ENCODE measurements around the gene OCA2.

Gene OCA2

DNA sequence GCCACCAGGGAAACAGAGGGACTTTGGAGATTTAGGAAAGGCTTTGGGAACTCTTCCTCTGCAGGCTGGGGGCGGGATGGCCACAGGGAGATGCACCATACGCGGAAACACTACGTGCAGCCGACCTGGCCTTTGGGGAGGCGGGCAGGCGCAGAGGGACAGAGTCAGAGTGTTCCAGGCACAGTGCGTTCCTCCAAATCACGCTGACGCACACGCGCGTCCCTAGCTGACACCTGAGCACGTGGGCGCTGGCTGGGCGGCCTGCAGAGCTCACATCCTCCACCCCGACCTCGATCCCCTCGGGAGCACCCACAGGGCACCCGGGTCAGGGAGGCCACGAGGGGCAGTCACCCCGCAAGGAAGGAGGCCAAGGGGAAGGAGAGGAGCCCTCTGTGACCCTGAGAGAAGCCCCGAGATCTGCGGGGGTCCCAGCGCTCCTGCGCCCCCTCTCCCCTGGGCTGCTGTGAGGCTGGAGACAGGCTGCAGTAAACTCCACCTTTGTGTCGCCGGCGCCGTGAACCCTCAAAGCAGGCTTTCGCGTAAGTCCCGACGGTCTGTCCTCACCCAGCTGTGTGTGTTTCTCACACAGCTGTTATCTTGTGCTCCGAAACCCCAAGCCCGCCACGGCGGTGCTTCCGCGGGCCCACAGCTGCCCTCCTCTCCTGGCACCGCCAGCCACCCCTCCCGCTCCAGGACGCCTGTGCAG, 196.3 kb downstream of the OCA2 start:
- H3K27me3 ChIP-seq (ENCODE audit: insufficient read depth, poor library complexity, severe bottlenecking) = no peaks in the 10 kb centered on the region
- TF ChIP-seq POLR2AphosphoS5 (IDR thresholded peaks at IDR 0.05; ENCODE audit: low read depth) = no peak
- TF ChIP-seq, protein P1, sequence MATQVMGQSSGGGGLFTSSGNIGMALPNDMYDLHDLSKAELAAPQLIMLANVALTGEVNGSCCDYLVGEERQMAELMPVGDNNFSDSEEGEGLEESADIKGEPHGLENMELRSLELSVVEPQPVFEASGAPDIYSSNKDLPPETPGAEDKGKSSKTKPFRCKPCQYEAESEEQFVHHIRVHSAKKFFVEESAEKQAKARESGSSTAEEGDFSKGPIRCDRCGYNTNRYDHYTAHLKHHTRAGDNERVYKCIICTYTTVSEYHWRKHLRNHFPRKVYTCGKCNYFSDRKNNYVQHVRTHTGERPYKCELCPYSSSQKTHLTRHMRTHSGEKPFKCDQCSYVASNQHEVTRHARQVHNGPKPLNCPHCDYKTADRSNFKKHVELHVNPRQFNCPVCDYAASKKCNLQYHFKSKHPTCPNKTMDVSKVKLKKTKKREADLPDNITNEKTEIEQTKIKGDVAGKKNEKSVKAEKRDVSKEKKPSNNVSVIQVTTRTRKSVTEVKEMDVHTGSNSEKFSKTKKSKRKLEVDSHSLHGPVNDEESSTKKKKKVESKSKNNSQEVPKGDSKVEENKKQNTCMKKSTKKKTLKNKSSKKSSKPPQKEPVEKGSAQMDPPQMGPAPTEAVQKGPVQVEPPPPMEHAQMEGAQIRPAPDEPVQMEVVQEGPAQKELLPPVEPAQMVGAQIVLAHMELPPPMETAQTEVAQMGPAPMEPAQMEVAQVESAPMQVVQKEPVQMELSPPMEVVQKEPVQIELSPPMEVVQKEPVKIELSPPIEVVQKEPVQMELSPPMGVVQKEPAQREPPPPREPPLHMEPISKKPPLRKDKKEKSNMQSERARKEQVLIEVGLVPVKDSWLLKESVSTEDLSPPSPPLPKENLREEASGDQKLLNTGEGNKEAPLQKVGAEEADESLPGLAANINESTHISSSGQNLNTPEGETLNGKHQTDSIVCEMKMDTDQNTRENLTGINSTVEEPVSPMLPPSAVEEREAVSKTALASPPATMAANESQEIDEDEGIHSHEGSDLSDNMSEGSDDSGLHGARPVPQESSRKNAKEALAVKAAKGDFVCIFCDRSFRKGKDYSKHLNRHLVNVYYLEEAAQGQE (IDR thresholded peaks at IDR 0.05; ENCODE audit: insufficient replicate concordance, low read depth) = no peak
- no peak for TF ChIP-seq GABPA (IDR thresholded peaks at IDR 0.05; ENCODE audit: low read depth)
- no peak for TF ChIP-seq SPI1 (IDR thresholded peaks at IDR 0.05; ENCODE audit: borderline replicate concordance, low read depth)
- TF ChIP-seq, protein P2, sequence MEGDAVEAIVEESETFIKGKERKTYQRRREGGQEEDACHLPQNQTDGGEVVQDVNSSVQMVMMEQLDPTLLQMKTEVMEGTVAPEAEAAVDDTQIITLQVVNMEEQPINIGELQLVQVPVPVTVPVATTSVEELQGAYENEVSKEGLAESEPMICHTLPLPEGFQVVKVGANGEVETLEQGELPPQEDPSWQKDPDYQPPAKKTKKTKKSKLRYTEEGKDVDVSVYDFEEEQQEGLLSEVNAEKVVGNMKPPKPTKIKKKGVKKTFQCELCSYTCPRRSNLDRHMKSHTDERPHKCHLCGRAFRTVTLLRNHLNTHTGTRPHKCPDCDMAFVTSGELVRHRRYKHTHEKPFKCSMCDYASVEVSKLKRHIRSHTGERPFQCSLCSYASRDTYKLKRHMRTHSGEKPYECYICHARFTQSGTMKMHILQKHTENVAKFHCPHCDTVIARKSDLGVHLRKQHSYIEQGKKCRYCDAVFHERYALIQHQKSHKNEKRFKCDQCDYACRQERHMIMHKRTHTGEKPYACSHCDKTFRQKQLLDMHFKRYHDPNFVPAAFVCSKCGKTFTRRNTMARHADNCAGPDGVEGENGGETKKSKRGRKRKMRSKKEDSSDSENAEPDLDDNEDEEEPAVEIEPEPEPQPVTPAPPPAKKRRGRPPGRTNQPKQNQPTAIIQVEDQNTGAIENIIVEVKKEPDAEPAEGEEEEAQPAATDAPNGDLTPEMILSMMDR (IDR thresholded peaks at IDR 0.05; ENCODE audit: insufficient read depth, low read length) = no peak
- H3K27ac ChIP-seq (replicated peaks) = no peak overlapping the region
- DNase-seq (ENCODE audit: low read depth in 1 of 2, low spot score in 1 of 2) = no peak
- no peak overlapping the region for H3K4me3 ChIP-seq (replicated peaks; ENCODE audit: insufficient read depth, low read length)

DNA sequence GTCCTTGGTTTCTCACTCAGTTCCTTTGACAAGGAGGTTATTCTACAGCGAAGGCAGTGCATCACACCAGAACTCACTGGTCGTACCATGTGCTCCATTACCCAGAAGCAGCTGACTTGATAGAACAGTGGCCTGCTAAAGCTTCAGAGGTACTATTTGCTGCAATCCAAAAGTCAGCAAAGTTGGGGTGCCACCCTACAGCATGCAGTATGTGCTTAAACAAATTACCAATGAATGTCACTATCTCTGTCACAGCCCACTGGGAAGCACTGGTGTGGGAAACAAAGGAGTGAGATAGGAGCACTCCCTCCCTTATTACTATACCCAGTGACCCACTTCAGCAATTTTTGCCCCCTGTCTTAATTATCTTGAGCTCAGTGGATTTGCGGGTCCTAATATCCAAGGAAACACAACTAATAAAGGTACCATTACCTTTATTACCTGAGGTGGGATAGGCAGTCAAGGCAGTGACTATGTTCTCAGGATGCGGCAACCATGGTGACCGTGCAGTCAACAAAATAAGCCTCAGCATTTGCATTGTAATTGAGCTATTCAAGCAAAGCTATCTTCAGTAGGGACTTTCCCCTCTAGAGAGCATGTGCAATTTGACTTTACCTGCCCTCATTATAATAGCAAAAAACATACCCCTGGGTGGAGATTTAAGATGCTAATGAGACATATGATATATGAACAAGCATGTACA, 199.4 kb downstream of the OCA2 start:
- no peak for DNase-seq (ENCODE audit: low read depth in 1 of 2, low spot score in 1 of 2)
- H3K27ac ChIP-seq (replicated peaks) = no peak overlapping the region
- no peak for TF ChIP-seq SPI1 (IDR thresholded peaks at IDR 0.05; ENCODE audit: borderline replicate concordance, low read depth)
- TF ChIP-seq, protein P2 (IDR thresholded peaks at IDR 0.05; ENCODE audit: insufficient read depth, low read length) = no peak
- TF ChIP-seq, protein P1 (IDR thresholded peaks at IDR 0.05; ENCODE audit: insufficient replicate concordance, low read depth) = no peak
- TF ChIP-seq POLR2AphosphoS5 (IDR thresholded peaks at IDR 0.05; ENCODE audit: low read depth) = no peak
- no peak for TF ChIP-seq GABPA (IDR thresholded peaks at IDR 0.05; ENCODE audit: low read depth)
- no peaks in the 10 kb centered on the region for H3K27me3 ChIP-seq (ENCODE audit: insufficient read depth, poor library complexity, severe bottlenecking)
- H3K4me3 ChIP-seq (replicated peaks; ENCODE audit: insufficient read depth, low read length) = no peak overlapping the region

DNA sequence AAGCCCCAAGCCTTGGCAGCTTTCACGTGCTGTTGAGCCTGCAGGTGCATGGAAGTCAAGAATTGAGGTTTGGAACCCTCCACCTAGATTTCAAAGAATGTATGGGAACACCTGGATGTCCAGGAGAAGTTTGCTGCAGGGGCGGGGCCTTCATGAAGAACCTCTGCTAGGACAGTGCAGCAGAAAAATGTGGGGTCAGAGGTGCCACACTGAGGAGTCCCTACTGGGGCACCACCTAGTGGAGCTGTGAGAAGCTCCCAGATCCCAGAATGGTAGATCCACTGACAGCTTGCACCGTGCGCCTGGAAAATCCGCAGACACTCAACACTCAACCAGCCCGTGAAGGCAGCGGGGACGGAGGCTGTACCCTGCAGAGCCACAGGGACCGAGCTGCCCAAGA, 201.6 kb downstream of the OCA2 start:
- DNase-seq (ENCODE audit: low read depth in 1 of 2, low spot score in 1 of 2) = no peak
- no peak overlapping the region for H3K27ac ChIP-seq (replicated peaks)
- no peaks in the 10 kb centered on the region for H3K27me3 ChIP-seq (ENCODE audit: insufficient read depth, poor library complexity, severe bottlenecking)
- H3K4me3 ChIP-seq (replicated peaks; ENCODE audit: insufficient read depth, low read length) = no peak overlapping the region
- TF ChIP-seq GABPA (IDR thresholded peaks at IDR 0.05; ENCODE audit: low read depth) (no peak), SPI1 (IDR thresholded peaks at IDR 0.05; ENCODE audit: borderline replicate concordance, low read depth) (no peak), POLR2AphosphoS5 (IDR thresholded peaks at IDR 0.05; ENCODE audit: low read depth) (no peak)
- TF ChIP-seq, protein P1 (IDR thresholded peaks at IDR 0.05; ENCODE audit: insufficient replicate concordance, low read depth) = no peak
- TF ChIP-seq, protein P2 (IDR thresholded peaks at IDR 0.05; ENCODE audit: insufficient read depth, low read length) = no peak

Measured in HL-60 (cell line).